ENCODE measurements around the gene ZNF837. TPM values are rescaled to one million over a fixed set of nuclear protein-coding genes. Genes with fewer than 3 reads are reported as not detected.

The ZNF837 gene
- total and polyA plus RNA-seq, 2 of the 13 experiments (the other 11 are each of a cell fraction or from before 2014, with no cell fraction given): 0.29 to 1.3 TPM

- Histone ChIP-seq H3K4me1 (ENCODE audit: insufficient read depth, low read length) (peaks cover 48% of the 10 kb centered on the region), H3K9ac (ENCODE audit: insufficient read depth, low read depth, low read length) (peak overlapping the region; percentile 62; the same call in 1 of the 2 replicates), H3K36me3 (replicated peaks in 1 of 2; ENCODE audit: control insufficient read depth in 1 of 2, insufficient read depth in 2 of 2, low read length in 2 of 2) (no peaks in the 10 kb centered on the region), H3K4me3 (replicated peaks in 1 of 3; ENCODE audit: insufficient read depth in 1 of 3, low read depth in 2 of 3, low read length in 3 of 3) (peak overlapping the region; percentile 50 to 71 (median 68); a peak in 4 of 6 replicates), H4K20me1 (ENCODE audit: insufficient read depth, low read length) (no peaks in the 10 kb centered on the region), H2AFZ (ENCODE audit: low read length) (no peak overlapping the region), H3K4me2 (ENCODE audit: low read depth, low read length) (peak overlapping the region; percentile 93), H3K27ac (ENCODE audit: extremely low read length, insufficient read depth, low read length) (no peak overlapping the region), H3K27me3 (ENCODE audit: control insufficient read depth in 1 of 2, insufficient read depth in 2 of 2, low read length in 2 of 2) (no peaks in the 10 kb centered on the region), H3K79me2 (ENCODE audit: insufficient read depth, low read length) (no peaks in the 10 kb centered on the region), H3K9me3 (ENCODE audit: low read length) (no peaks in the 10 kb centered on the region)
- CTCF ChIA-PET (ENCODE audit: low intra/inter-chr PET ratio, low total read pairs): no interaction called here
- intact Hi-C loops (cut with micrococcal nuclease; ENCODE audit: unreplicated experiment): no loop called here
- POLR2A ChIA-PET: interaction anchor here (0.7 to 1.8 kb wide), 7 partner anchors 8 to 55 kb away, joined by 3 to 23 read pairs (median 3); partner anchors contain the start of genes ZNF497 and ZSCAN22
- in situ Hi-C loops (cut with HindIII; ENCODE audit: extremely low pct_ligation_motif_present, low pct_unique_long_range_greater_than_20kb): no loop called here
- DNase-seq (ENCODE audit: low spot score) (no peak), ATAC-seq (peak; percentile 9), FAIRE-seq (no peak)
- BruUV-seq (replicated peaks): no TSS peak
- 74% methylated on average over 17 of the region's 23 CpGs for WGBS (ENCODE audit: low lambda C conversion rate)
- TF ChIP-seq ZNF407 (CRISPR knock-in tag; IDR thresholded peaks at IDR 0.05; ENCODE audit: not compliant biosample characterization) (peak; percentile 28), NFYB (CRISPR knock-in tag; IDR thresholded peaks at IDR 0.05) (no peak), PHF8 (CRISPR knock-in tag; IDR thresholded peaks at IDR 0.05) (no peak), NR2F6 (IDR thresholded peaks at IDR 0.05) (no peak), NR2F6 (CRISPR knock-in tag; IDR thresholded peaks at IDR 0.05) (no peak), ZKSCAN8 (CRISPR knock-in tag; IDR thresholded peaks at IDR 0.05; ENCODE audit: borderline replicate concordance) (no peak), ZNF687 (CRISPR knock-in tag; IDR thresholded peaks at IDR 0.05) (peak; percentile 9; the same call in 1 of the 2 replicates), KDM4B (CRISPR knock-in tag; IDR thresholded peaks at IDR 0.05) (no peak), ZMYM2 (CRISPR knock-in tag; IDR thresholded peaks at IDR 0.05) (no peak), ZNF501 (CRISPR knock-in tag; IDR thresholded peaks at IDR 0.05) (0 out of 2 replicates have a peak, but pooled peaks have one; percentile 11), HMGA1 (CRISPR knock-in tag; conservative IDR thresholded peaks at IDR 0.05) (no peak), KDM5A (IDR thresholded peaks at IDR 0.05; ENCODE audit: borderline replicate concordance, low read length) (no peak)
Measured at GRCh38 chr19:58351990-58352755, 28.7 kb downstream of the ZNF837 start.
